Muscle layer of duodenum (tissue), 2 donors: ENCODE results near the gene THRB.

Source experiments
- H3K27ac ChIP-seq: one replicate; pipeline ENCODE4 v1.7.0; 2013; ENCODE audit warnings: mild to moderate bottlenecking, low read length
- H3K27me3 ChIP-seq: one replicate; pipeline ENCODE4 v1.7.0; 2013; ENCODE audit warnings: low read depth, mild to moderate bottlenecking, control low read depth, low read length
- H3K36me3 ChIP-seq, 2 donors: one replicate each; pipeline ENCODE4 v1.7.0; 2013; ENCODE audit warnings: low read length in 2 of 2, control low read depth in 1 of 2, mild to moderate bottlenecking in 1 of 2; ENCODE audit not compliant: insufficient read depth in 2 of 2, control insufficient read depth in 1 of 2
- H3K4me1 ChIP-seq, 2 donors: one replicate each; pipeline ENCODE4 v1.7.0; 2013; ENCODE audit warnings: low read length in 2 of 2, mild to moderate bottlenecking in 2 of 2, control low read depth in 1 of 2, moderate library complexity in 1 of 2; ENCODE audit not compliant: insufficient read depth in 2 of 2, control insufficient read depth in 1 of 2
- H3K4me3 ChIP-seq, 2 donors: one replicate each; pipeline ENCODE4 v1.7.0; 2013; ENCODE audit warnings: low read length in 2 of 2, low read depth in 1 of 2, mild to moderate bottlenecking in 1 of 2
- H3K9me3 ChIP-seq, 2 donors: one replicate each; pipeline ENCODE4 v1.7.0; 2013; ENCODE audit warnings: low read length in 2 of 2, control low read depth in 1 of 2, mild to moderate bottlenecking in 1 of 2; ENCODE audit not compliant: control insufficient read depth in 1 of 2
- donor health status: healthy.

The THRB gene

GRCh38 chr3:24510030-24510648 is 15.5 kb upstream of the THRB start:
- Histone ChIP-seq H3K27me3 (no peaks in the 10 kb centered on the region), H3K4me3 (no peak overlapping the region), H3K36me3 (no peaks in the 10 kb centered on the region), H3K9me3 (no peaks in the 10 kb centered on the region), H3K27ac (no peak overlapping the region), H3K4me1 (no peaks in the 10 kb centered on the region)

GRCh38 chr3:24508423-24508839 is 13.8 kb upstream of the THRB start:
- Histone ChIP-seq H3K4me3 (no peak overlapping the region), H3K4me1 (no peaks in the 10 kb centered on the region), H3K9me3 (no peaks in the 10 kb centered on the region), H3K36me3 (no peaks in the 10 kb centered on the region), H3K27me3 (no peaks in the 10 kb centered on the region), H3K27ac (no peak overlapping the region)

GRCh38 chr3:24507776-24508422 is 13.2 kb upstream of the THRB start:
- no peaks in the 10 kb centered on the region for H3K27me3 ChIP-seq
- H3K27ac ChIP-seq = no peak overlapping the region
- H3K9me3 ChIP-seq = no peaks in the 10 kb centered on the region
- no peaks in the 10 kb centered on the region for H3K36me3 ChIP-seq
- no peak overlapping the region for H3K4me3 ChIP-seq
- no peaks in the 10 kb centered on the region for H3K4me1 ChIP-seq

- H3K36me3 ChIP-seq = no peaks in the 10 kb centered on the region
- no peaks in the 10 kb centered on the region for H3K9me3 ChIP-seq
- no peaks in the 10 kb centered on the region for H3K27me3 ChIP-seq
- H3K27ac ChIP-seq = no peak overlapping the region
- H3K4me1 ChIP-seq = no peaks in the 10 kb centered on the region
- no peak overlapping the region for H3K4me3 ChIP-seq
Measured at GRCh38 chr3:24506966-24507775, 12.5 kb upstream of the THRB start.

- no peak overlapping the region for H3K4me3 ChIP-seq
- H3K4me1 ChIP-seq = no peaks in the 10 kb centered on the region
- H3K27me3 ChIP-seq = no peaks in the 10 kb centered on the region
- no peak overlapping the region for H3K27ac ChIP-seq
- no peaks in the 10 kb centered on the region for H3K9me3 ChIP-seq
- H3K36me3 ChIP-seq = no peaks in the 10 kb centered on the region
Measured at GRCh38 chr3:24505691-24506550, 11.3 kb upstream of the THRB start.

GRCh38 chr3:24504772-24505171 is 10.1 kb upstream of the THRB start:
- Histone ChIP-seq H3K4me1 (no peaks in the 10 kb centered on the region), H3K27me3 (no peaks in the 10 kb centered on the region), H3K27ac (no peak overlapping the region), H3K9me3 (no peaks in the 10 kb centered on the region), H3K36me3 (no peaks in the 10 kb centered on the region), H3K4me3 (no peak overlapping the region)

- no peak overlapping the region for H3K4me3 ChIP-seq
- no peaks in the 10 kb centered on the region for H3K9me3 ChIP-seq
- H3K36me3 ChIP-seq = no peaks in the 10 kb centered on the region
- H3K27ac ChIP-seq = no peak overlapping the region
- no peaks in the 10 kb centered on the region for H3K27me3 ChIP-seq
- no peaks in the 10 kb centered on the region for H3K4me1 ChIP-seq
Measured at GRCh38 chr3:24503616-24504113, 9.0 kb upstream of the THRB start.

GRCh38 chr3:24502690-24503089 is 8.0 kb upstream of the THRB start:
- no peak overlapping the region for H3K27ac ChIP-seq
- H3K4me3 ChIP-seq = no peak overlapping the region
- no peaks in the 10 kb centered on the region for H3K27me3 ChIP-seq
- no peaks in the 10 kb centered on the region for H3K4me1 ChIP-seq
- H3K9me3 ChIP-seq = no peaks in the 10 kb centered on the region
- H3K36me3 ChIP-seq = no peaks in the 10 kb centered on the region

GRCh38 chr3:24500806-24501205 is 6.2 kb upstream of the THRB start:
- Histone ChIP-seq H3K4me1 (peaks cover 0 to 4% of the 10 kb centered on the region in 2 donors), H3K9me3 (no peaks in the 10 kb centered on the region), H3K36me3 (no peaks in the 10 kb centered on the region), H3K27me3 (no peaks in the 10 kb centered on the region), H3K4me3 (no peak overlapping the region), H3K27ac (no peak overlapping the region)

GRCh38 chr3:24499991-24500390 is 5.3 kb upstream of the THRB start:
- no peaks in the 10 kb centered on the region for H3K27me3 ChIP-seq
- H3K4me3 ChIP-seq = no peak overlapping the region
- H3K9me3 ChIP-seq = no peaks in the 10 kb centered on the region
- H3K36me3 ChIP-seq = no peaks in the 10 kb centered on the region
- no peak overlapping the region for H3K27ac ChIP-seq
- H3K4me1 ChIP-seq = peaks cover 0 to 4% of the 10 kb centered on the region in 2 donors

- Histone ChIP-seq H3K4me1 (peaks cover 0 to 4% of the 10 kb centered on the region in 2 donors), H3K27ac (no peak overlapping the region), H3K36me3 (no peaks in the 10 kb centered on the region), H3K9me3 (no peaks in the 10 kb centered on the region), H3K4me3 (no peak overlapping the region), H3K27me3 (no peaks in the 10 kb centered on the region)
Measured at GRCh38 chr3:24498796-24499195, 4.1 kb upstream of the THRB start.
